ACC112 (cell line): Measurements from ENCODE around the gene ATP6V1G2.

Experiments
- H2AFZ ChIP-seq: fragments of 200-600 bp; sonication (generic); one replicate; pipeline ENCODE4 v1.6.0; 2017; ENCODE audit warnings: antibody characterized with exemption, low read length; ENCODE audit not compliant: unreplicated experiment
- H3K27ac ChIP-seq: fragments of 200-600 bp; sonication (generic); 2 replicates; pipeline ENCODE4 v1.5.1; 2014; ENCODE audit warnings: low read depth, mild to moderate bottlenecking, antibody characterized with exemption, low read length, moderate library complexity
- H3K27me3 ChIP-seq: fragments of 200-600 bp; sonication (generic); 2 replicates; pipeline ENCODE4 v1.6.1; 2014; ENCODE audit warnings: mild to moderate bottlenecking, antibody characterized with exemption, low read length, moderate library complexity, mixed read lengths; ENCODE audit not compliant: insufficient read depth
- H3K36me3 ChIP-seq: fragments of 200-600 bp; sonication (generic); 2 replicates; pipeline ENCODE4 v1.6.1; 2016; ENCODE audit warnings: mild to moderate bottlenecking, antibody characterized with exemption, low read length, moderate library complexity, mixed read lengths; ENCODE audit not compliant: insufficient read depth
- H3K4me1 ChIP-seq: fragments of 200-600 bp; sonication (generic); one replicate; pipeline ENCODE4 v1.6.1; 2016; ENCODE audit warnings: low read length, mixed read lengths; ENCODE audit not compliant: insufficient read depth, unreplicated experiment, control insufficient read depth
- H3K4me3 ChIP-seq: fragments of 200-600 bp; sonication (generic); 2 replicates; pipeline ENCODE4 v1.5.1; 2014; ENCODE audit warnings: mild to moderate bottlenecking, low read depth, low read length
- H3K79me2 ChIP-seq: fragments of 200-600 bp; sonication (generic); one replicate; pipeline ENCODE4 v1.6.0; 2016; ENCODE audit warnings: low read length; ENCODE audit not compliant: control insufficient read depth, unreplicated experiment, insufficient read depth

ATP6V1G2 gene

DNA sequence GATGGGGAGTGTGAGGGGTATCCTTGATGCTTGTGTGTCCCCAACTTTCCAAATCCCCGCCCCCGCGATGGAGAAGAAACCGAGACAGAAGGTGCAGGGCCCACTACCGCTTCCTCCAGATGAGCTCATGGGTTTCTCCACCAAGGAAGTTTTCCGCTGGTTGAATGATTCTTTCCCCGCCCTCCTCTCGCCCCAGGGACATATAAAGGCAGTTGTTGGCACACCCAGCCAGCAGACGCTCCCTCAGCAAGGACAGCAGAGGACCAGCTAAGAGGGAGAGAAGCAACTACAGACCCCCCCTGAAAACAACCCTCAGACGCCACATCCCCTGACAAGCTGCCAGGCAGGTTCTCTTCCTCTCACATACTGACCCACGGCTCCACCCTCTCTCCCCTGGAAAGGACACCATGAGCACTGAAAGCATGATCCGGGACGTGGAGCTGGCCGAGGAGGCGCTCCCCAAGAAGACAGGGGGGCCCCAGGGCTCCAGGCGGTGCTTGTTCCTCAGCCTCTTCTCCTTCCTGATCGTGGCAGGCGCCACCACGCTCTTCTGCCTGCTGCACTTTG is 29.0 kb upstream of the ATP6V1G2 start, which contains the start of gene TNF:
Gene TNF, plus strand, starts transcription at position 231 of the 567 bp plus-strand sequence. Its CDS starts 177 bp downstream, at position 408.
- Histone ChIP-seq H3K4me3 (no peak within 1 kb of the TSS), H3K4me1 (no peaks in the 10 kb centered on the region), H3K27ac (no peak within 1 kb of the TSS), H3K27me3 (peaks cover 9% of the 10 kb centered on the region), H3K79me2 (no peaks in the 10 kb centered on the region), H2AFZ (no peak within 1 kb of the TSS), H3K36me3 (no peaks in the 10 kb centered on the region)

DNA sequence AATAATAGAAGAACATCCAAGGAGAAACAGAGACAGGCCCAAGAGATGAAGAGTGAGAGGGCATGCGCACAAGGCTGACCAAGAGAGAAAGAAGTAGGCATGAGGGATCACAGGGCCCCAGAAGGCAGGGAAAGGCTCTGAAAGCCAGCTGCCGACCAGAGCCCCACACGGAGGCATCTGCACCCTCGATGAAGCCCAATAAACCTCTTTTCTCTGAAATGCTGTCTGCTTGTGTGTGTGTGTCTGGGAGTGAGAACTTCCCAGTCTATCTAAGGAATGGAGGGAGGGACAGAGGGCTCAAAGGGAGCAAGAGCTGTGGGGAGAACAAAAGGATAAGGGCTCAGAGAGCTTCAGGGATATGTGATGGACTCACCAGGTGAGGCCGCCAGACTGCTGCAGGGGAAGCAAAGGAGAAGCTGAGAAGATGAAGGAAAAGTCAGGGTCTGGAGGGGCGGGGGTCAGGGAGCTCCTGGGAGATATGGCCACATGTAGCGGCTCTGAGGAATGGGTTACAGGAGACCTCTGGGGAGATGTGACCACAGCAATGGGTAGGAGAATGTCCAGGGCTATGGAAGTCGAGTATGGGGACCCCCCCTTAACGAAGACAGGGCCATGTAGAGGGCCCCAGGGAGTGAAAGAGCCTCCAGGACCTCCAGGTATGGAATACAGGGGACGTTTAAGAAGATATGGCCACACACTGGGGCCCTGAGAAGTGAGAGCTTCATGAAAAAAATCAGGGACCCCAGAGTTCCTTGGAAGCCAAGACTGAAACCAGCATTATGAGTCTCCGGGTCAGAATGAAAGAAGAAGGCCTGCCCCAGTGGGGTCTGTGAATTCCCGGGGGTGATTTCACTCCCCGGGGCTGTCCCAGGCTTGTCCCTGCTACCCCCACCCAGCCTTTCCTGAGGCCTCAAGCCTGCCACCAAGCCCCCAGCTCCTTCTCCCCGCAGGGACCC is 28.0 kb upstream of the ATP6V1G2 start:
- H3K27me3 ChIP-seq = peaks cover 9% of the 10 kb centered on the region
- no peak overlapping the region for H2AFZ ChIP-seq
- no peak overlapping the region for H3K4me3 ChIP-seq
- no peaks in the 10 kb centered on the region for H3K79me2 ChIP-seq
- H3K4me1 ChIP-seq = no peaks in the 10 kb centered on the region
- no peaks in the 10 kb centered on the region for H3K36me3 ChIP-seq
- H3K27ac ChIP-seq = no peak overlapping the region

DNA sequence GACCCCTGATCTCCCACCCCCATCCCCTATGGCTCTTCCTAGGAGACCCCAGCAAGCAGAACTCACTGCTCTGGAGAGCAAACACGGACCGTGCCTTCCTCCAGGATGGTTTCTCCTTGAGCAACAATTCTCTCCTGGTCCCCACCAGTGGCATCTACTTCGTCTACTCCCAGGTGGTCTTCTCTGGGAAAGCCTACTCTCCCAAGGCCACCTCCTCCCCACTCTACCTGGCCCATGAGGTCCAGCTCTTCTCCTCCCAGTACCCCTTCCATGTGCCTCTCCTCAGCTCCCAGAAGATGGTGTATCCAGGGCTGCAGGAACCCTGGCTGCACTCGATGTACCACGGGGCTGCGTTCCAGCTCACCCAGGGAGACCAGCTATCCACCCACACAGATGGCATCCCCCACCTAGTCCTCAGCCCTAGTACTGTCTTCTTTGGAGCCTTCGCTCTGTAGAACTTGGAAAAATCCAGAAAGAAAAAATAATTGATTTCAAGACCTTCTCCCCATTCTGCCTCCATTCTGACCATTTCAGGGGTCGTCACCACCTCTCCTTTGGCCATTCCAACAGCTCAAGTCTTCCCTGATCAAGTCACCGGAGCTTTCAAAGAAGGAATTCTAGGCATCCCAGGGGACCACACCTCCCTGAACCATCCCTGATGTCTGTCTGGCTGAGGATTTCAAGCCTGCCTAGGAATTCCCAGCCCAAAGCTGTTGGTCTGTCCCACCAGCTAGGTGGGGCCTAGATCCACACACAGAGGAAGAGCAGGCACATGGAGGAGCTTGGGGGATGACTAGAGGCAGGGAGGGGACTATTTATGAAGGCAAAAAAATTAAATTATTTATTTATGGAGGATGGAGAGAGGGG is 27.1 kb upstream of the ATP6V1G2 start:
- Histone ChIP-seq H3K27me3 (peaks cover 9% of the 10 kb centered on the region), H3K4me1 (no peaks in the 10 kb centered on the region), H3K36me3 (no peaks in the 10 kb centered on the region), H2AFZ (no peak overlapping the region), H3K27ac (no peak overlapping the region), H3K79me2 (no peaks in the 10 kb centered on the region), H3K4me3 (no peak overlapping the region)

DNA sequence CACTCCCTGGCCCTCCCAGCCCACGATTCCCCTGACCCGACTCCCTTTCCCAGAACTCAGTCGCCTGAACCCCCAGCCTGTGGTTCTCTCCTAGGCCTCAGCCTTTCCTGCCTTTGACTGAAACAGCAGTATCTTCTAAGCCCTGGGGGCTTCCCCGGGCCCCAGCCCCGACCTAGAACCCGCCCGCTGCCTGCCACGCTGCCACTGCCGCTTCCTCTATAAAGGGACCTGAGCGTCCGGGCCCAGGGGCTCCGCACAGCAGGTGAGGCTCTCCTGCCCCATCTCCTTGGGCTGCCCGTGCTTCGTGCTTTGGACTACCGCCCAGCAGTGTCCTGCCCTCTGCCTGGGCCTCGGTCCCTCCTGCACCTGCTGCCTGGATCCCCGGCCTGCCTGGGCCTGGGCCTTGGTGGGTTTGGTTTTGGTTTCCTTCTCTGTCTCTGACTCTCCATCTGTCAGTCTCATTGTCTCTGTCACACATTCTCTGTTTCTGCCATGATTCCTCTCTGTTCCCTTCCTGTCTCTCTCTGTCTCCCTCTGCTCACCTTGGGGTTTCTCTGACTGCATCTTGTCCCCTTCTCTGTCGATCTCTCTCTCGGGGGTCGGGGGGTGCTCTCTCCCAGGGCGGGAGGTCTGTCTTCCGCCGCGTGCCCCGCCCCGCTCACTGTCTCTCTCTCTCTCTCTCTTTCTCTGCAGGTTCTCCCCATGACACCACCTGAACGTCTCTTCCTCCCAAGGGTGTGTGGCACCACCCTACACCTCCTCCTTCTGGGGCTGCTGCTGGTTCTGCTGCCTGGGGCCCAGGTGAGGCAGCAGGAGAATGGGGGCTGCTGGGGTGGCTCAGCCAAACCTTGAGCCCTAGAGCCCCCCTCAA is 25.9 kb upstream of the ATP6V1G2 start, which contains the start of gene LTA:
Gene LTA, plus strand, starts transcription at position 249 of the 871 bp plus-strand sequence. Its CDS starts 454 bp downstream, at position 703.
- Histone ChIP-seq H3K27ac (no peak within 1 kb of the TSS), H3K27me3 (peaks cover 9% of the 10 kb centered on the region), H2AFZ (no peak within 1 kb of the TSS), H3K4me1 (no peaks in the 10 kb centered on the region), H3K36me3 (no peaks in the 10 kb centered on the region), H3K4me3 (no peak within 1 kb of the TSS), H3K79me2 (no peaks in the 10 kb centered on the region)

DNA sequence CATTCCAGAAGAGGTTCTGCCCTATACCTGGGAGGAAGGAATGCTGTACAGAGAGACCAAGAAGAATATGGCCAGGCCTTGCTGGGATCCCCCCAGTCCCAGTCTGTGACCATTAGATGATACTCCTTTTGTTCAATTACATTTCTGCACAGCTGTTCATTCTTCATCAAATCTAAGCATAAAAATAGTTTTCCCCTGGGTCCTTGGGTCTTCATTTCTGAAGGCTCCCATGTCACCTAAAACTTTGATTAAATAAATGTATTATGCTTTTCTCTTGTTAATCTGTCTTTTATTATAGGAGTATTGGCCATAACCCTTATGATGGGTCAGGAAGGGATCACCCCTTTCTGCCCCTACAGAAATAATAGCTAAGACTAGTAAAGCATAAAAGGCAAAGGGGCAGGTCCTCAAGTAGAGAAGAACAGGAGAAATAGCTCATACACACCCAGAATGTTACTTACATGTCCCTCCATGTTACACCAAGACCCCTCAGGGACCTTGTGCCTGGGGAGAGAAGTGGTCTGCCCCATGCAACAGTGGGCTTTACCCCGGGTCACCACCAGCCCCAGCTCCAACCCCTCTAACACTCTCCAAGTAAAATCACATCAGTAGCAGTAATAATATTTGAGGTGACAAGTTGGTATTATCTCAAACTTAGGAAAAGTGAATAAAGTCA is 23.6 kb upstream of the ATP6V1G2 start:
- H3K27ac ChIP-seq = no peak overlapping the region
- H2AFZ ChIP-seq = no peak overlapping the region
- H3K79me2 ChIP-seq = no peaks in the 10 kb centered on the region
- no peaks in the 10 kb centered on the region for H3K4me1 ChIP-seq
- H3K4me3 ChIP-seq = no peak overlapping the region
- no peaks in the 10 kb centered on the region for H3K36me3 ChIP-seq
- peaks cover 6% of the 10 kb centered on the region; the same call in 1 of the 2 replicates for H3K27me3 ChIP-seq

DNA sequence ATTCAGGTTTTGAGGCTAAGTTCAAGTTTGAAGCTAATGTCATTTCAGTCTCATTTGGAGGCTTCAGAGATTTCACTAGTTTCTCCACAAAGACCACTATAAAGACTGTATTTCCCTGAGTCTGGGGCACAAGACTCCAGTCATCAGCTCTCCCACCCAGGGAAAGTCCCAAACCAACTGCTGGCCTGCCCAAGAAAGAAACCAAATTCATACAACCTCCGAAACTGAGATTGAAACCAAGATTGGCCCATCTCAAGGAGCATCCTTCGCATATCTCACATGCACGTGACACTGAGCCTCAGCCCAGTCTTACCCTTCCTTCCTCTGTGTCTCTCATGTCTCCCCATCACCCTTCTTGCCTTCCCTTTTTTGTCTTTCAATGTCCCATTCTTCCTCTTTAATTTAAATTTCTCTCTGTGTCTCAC is 22.1 kb upstream of the ATP6V1G2 start:
- Histone ChIP-seq H2AFZ (no peak overlapping the region), H3K27ac (no peak overlapping the region), H3K27me3 (no peaks in the 10 kb centered on the region), H3K4me3 (no peak overlapping the region), H3K4me1 (peaks cover 3% of the 10 kb centered on the region), H3K36me3 (no peaks in the 10 kb centered on the region), H3K79me2 (no peaks in the 10 kb centered on the region)

DNA sequence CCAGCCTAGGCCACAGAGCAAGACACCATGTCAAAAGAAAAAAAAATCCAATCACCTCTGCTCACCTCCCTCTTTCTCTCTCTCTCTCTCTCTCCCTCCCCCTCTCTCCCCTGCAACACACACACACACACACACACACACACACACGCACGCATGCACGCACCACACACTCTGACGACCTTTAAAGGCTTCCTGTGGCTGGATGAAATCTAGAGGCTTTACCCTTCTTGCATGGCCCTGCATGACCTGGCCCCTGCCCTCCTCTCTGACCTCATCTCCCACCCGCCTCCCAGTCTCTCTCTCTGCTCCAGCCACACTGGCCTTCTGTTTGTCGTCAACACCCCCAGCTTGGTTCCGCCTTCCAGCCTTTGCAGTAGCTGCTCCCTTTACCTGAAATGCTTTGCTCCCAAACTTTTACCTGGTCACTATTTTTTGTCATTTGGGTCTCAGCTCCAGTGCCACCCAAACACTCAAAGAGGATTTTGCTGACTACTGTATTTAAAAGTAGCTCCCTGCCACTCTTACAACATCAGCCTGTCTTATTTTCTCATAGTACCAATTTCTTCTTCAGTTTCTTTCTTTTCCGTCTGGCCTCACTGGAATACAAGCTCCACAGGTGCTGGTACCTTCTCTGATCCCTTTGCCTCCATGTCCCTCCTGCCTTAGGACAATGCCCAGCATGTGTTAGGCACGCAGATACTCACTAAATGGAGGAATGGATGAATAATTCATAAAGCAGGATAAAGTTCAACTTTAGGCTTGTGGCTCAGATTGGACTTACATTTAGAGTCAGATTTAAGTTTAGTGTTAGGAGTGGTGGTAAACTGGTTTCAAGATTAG is 21.3 kb upstream of the ATP6V1G2 start:
- no peak overlapping the region for H3K4me3 ChIP-seq
- no peaks in the 10 kb centered on the region for H3K36me3 ChIP-seq
- no peak overlapping the region for H2AFZ ChIP-seq
- peaks cover 11% of the 10 kb centered on the region for H3K4me1 ChIP-seq
- no peaks in the 10 kb centered on the region for H3K79me2 ChIP-seq
- no peaks in the 10 kb centered on the region for H3K27me3 ChIP-seq
- no peak overlapping the region for H3K27ac ChIP-seq

DNA sequence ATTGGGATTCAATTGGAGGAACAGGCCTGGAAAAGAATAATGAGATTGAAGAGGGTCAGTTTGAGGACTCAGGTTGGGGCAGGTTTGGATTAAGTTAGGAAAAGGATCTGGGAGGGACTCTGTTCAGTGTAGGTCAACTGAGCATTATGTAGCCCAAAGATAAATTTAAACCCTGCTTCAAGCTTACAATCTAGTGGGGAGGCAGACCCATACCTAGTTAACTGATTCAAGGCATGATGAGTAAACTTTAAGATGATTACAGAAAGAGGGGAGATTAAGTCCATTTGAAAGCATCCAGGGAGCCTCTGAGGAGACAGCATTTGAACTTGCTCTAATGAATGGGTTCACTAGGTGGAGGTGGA is 14.3 kb upstream of the ATP6V1G2 start:
- Histone ChIP-seq H2AFZ (no peak overlapping the region), H3K27me3 (no peaks in the 10 kb centered on the region), H3K36me3 (no peaks in the 10 kb centered on the region; the same call in 1 of the 2 replicates), H3K27ac (peak overlapping the region; percentile 87), H3K79me2 (peaks cover 4% of the 10 kb centered on the region), H3K4me1 (peaks cover 41% of the 10 kb centered on the region), H3K4me3 (0 out of 2 replicates have a peak overlapping the region, but pooled peaks have one; percentile 1)
